GM18505 (cell line): Measurements from ENCODE around the gene TMEM54.
"Not testable (repeated sequence)": the region's sequence is repeated elsewhere in the genome, so short reads cannot be mapped to it uniquely, and the experiment has no call there.

ENCODE experiments used
- ATAC-seq: cut with Tn5 transposase; IDR thresholded peaks from one replicate; pipeline ENCODE4 v1.9.1; 2021; ENCODE audit not compliant: unreplicated experiment
- POLR2A ChIP-seq: IDR thresholded peaks from 4 replicates; pipeline ENCODE4 v1.6.1; 2011; ENCODE audit warnings: borderline replicate concordance; ENCODE audit not compliant: insufficient read depth, insufficient read length; ENCODE audit errors: extremely low read depth

The TMEM54 gene

GRCh38 chr1:32928715-32929114 lies 27.5 kb upstream of the TMEM54 start:
- ATAC-seq, result no peak
- TF ChIP-seq POLR2A, result no peak

- TF ChIP-seq POLR2A, result no peak
- ATAC-seq, result no peak
These were observed 27.1 kb upstream of the TMEM54 start for GRCh38 chr1:32928285-32928684.

- TF ChIP-seq POLR2A, result no peak
- ATAC-seq, result no peak
These were observed 26.3 kb upstream of the TMEM54 start for GRCh38 chr1:32927441-32927840.

- no peak for ATAC-seq
- no peak for TF ChIP-seq POLR2A
These were observed 25.4 kb upstream of the TMEM54 start for GRCh38 chr1:32926562-32926961.

- no peak for ATAC-seq
- TF ChIP-seq POLR2A, result no peak
These were observed 24.4 kb upstream of the TMEM54 start for GRCh38 chr1:32925403-32926162.

GRCh38 chr1:32924881-32925344 lies 23.7 kb upstream of the TMEM54 start:
- TF ChIP-seq POLR2A, result no peak
- ATAC-seq, result no peak

- TF ChIP-seq POLR2A, result no peak
- ATAC-seq, result no peak
These were observed 19.6 kb upstream of the TMEM54 start for GRCh38 chr1:32920833-32921232.

GRCh38 chr1:32919811-32920733 lies 18.9 kb upstream of the TMEM54 start:
- ATAC-seq, result no peak
- TF ChIP-seq POLR2A, result no peak

- TF ChIP-seq POLR2A, result no peak
- ATAC-seq, result no peak
These were observed 17.0 kb upstream of the TMEM54 start for GRCh38 chr1:32918179-32918578.

GRCh38 chr1:32917521-32917920 lies 16.3 kb upstream of the TMEM54 start:
- TF ChIP-seq POLR2A, result no peak
- ATAC-seq, result no peak

- no peak for TF ChIP-seq POLR2A
- no peak for ATAC-seq
These were observed 14.8 kb upstream of the TMEM54 start for GRCh38 chr1:32915766-32916706.

GRCh38 chr1:32910319-32910718 lies 9.1 kb upstream of the TMEM54 start:
- ATAC-seq, result no peak
- no peak for TF ChIP-seq POLR2A

GRCh38 chr1:32907435-32907834 lies 6.2 kb upstream of the TMEM54 start:
- TF ChIP-seq POLR2A, result no peak
- ATAC-seq, result no peak

- no peak for TF ChIP-seq POLR2A
- no peak for ATAC-seq
These were observed 5.5 kb upstream of the TMEM54 start for GRCh38 chr1:32906654-32907053.

GRCh38 chr1:32905588-32905987 lies 4.4 kb upstream of the TMEM54 start:
- ATAC-seq, result not testable (repeated sequence)
